OCI-LY1 (cell line): ENCODE results near the gene BPIFB3.

Experiments used
- H2AFZ ChIP-seq: fragments of 200-600 bp; sonication (generic), shearing (Covaris generic); 2 replicates; pipeline ENCODE4 v1.6.0; 2014; ENCODE audit warnings: antibody characterized with exemption, mild to moderate bottlenecking, low read length
- H3F3A ChIP-seq: fragments of 200-600 bp; sonication (generic), shearing (Covaris generic); 2 replicates; pipeline ENCODE4 v1.6.0; 2014; ENCODE audit warnings: mild to moderate bottlenecking, antibody characterized with exemption, low read length, moderate library complexity; ENCODE audit not compliant: insufficient read depth
- H3K27ac ChIP-seq: fragments of 200-600 bp; sonication (generic); 2 replicates; pipeline ENCODE4 v1.5.1; 2014; ENCODE audit warnings: low read length, mixed run types, mild to moderate bottlenecking, low read depth; ENCODE audit not compliant: poor library complexity, severe bottlenecking
- H3K27me3 ChIP-seq: fragments of 200-600 bp; sonication (generic); 2 replicates; pipeline ENCODE4 v1.6.0; 2014; ENCODE audit warnings: antibody characterized with exemption, mild to moderate bottlenecking, low read length, moderate library complexity; ENCODE audit not compliant: insufficient read depth
- H3K36me3 ChIP-seq: fragments of 200-600 bp; sonication (generic); 2 replicates; pipeline ENCODE4 v1.6.1; 2014; ENCODE audit warnings: mild to moderate bottlenecking, antibody characterized with exemption, low read length, moderate library complexity, mixed read lengths; ENCODE audit not compliant: insufficient read depth
- H3K4me1 ChIP-seq: fragments of 200-600 bp; sonication (generic); 2 replicates; pipeline ENCODE4 v1.5.1; 2014; ENCODE audit warnings: mild to moderate bottlenecking, low read length, moderate library complexity; ENCODE audit not compliant: insufficient read depth, severe bottlenecking
- H3K4me2 ChIP-seq: fragments of 200-600 bp; sonication (generic), shearing (Covaris generic); 2 replicates; pipeline ENCODE4 v1.6.1; 2014; ENCODE audit warnings: low read length
- H3K4me3 ChIP-seq: fragments of 200-600 bp; sonication (generic); 2 replicates; pipeline ENCODE4 v1.5.1; 2014; ENCODE audit warnings: low read length, low read depth, mild to moderate bottlenecking, mixed read lengths; ENCODE audit not compliant: poor library complexity, severe bottlenecking
- H3K79me2 ChIP-seq: fragments of 200-600 bp; shearing (Covaris generic); 2 replicates; pipeline ENCODE4 v1.6.1; 2016; ENCODE audit warnings: mixed run types, low read length, mixed read lengths; ENCODE audit not compliant: insufficient read depth
- H3K9ac ChIP-seq: fragments of 200-600 bp; sonication (generic), shearing (Covaris generic); 2 replicates; pipeline ENCODE4 v1.6.1; 2014; ENCODE audit warnings: mild to moderate bottlenecking, low read length, mixed read lengths
- H3K9me2 ChIP-seq: fragments of 200-600 bp; sonication (generic), shearing (Covaris generic); 2 replicates; pipeline ENCODE4 v1.6.1; 2014; ENCODE audit warnings: low read depth, mild to moderate bottlenecking, low read length, mixed read lengths
- H3K9me3 ChIP-seq: fragments of 200-600 bp; shearing (Covaris generic); 2 replicates; pipeline ENCODE4 v1.6.1; 2014; ENCODE audit warnings: low read length, mixed read lengths
- H4K20me1 ChIP-seq: fragments of 200-600 bp; sonication (generic), shearing (Covaris generic); 2 replicates; pipeline ENCODE4 v1.6.0; 2016; ENCODE audit warnings: mild to moderate bottlenecking, low read length; ENCODE audit not compliant: insufficient read depth
- CTCF ChIP-seq: fragments of 200-600 bp; sonication (generic), shearing (Covaris generic); IDR thresholded peaks from 2 replicates; pipeline ENCODE4 v1.5.1; 2017; ENCODE audit warnings: mild to moderate bottlenecking, antibody characterized with exemption, low read length, moderate library complexity, mixed read lengths
- EZH2 ChIP-seq: fragments of 200-600 bp; sonication (generic), shearing (Covaris generic); IDR thresholded peaks from 2 replicates; pipeline ENCODE4 v1.8.0; 2017; ENCODE audit warnings: borderline replicate concordance, mixed run types, mild to moderate bottlenecking, antibody characterized with exemption, low read length, moderate library complexity, mixed read lengths

Gene BPIFB3

GRCh38 chr20:33008336-33009213 is 45.1 kb upstream of the BPIFB3 start:
- H3K27me3 ChIP-seq = no peaks in the 10 kb centered on the region; the same call in 1 of the 2 replicates
- no peak overlapping the region for H3K4me2 ChIP-seq
- no peaks in the 10 kb centered on the region for H3K4me1 ChIP-seq
- no peaks in the 10 kb centered on the region for H3K9me2 ChIP-seq
- H3F3A ChIP-seq = no peaks in the 10 kb centered on the region
- no peaks in the 10 kb centered on the region for H3K9me3 ChIP-seq
- no peaks in the 10 kb centered on the region for H4K20me1 ChIP-seq
- no peak overlapping the region for H3K9ac ChIP-seq
- TF ChIP-seq EZH2 = no peak
- TF ChIP-seq CTCF = no peak
- H3K27ac ChIP-seq = no peak overlapping the region
- no peak overlapping the region for H2AFZ ChIP-seq
- no peaks in the 10 kb centered on the region for H3K36me3 ChIP-seq
- H3K4me3 ChIP-seq = no peak overlapping the region
- no peaks in the 10 kb centered on the region for H3K79me2 ChIP-seq

GRCh38 chr20:33009214-33010132 is 44.2 kb upstream of the BPIFB3 start:
- H3K9me2 ChIP-seq = no peaks in the 10 kb centered on the region
- H3K4me1 ChIP-seq = no peaks in the 10 kb centered on the region
- no peaks in the 10 kb centered on the region for H4K20me1 ChIP-seq
- no peak overlapping the region for H3K4me3 ChIP-seq
- H2AFZ ChIP-seq = no peak overlapping the region
- H3K36me3 ChIP-seq = no peaks in the 10 kb centered on the region
- H3K9ac ChIP-seq = no peak overlapping the region
- H3F3A ChIP-seq = no peaks in the 10 kb centered on the region
- H3K79me2 ChIP-seq = no peaks in the 10 kb centered on the region
- H3K4me2 ChIP-seq = no peak overlapping the region
- H3K27ac ChIP-seq = no peak overlapping the region
- no peaks in the 10 kb centered on the region for H3K9me3 ChIP-seq
- TF ChIP-seq EZH2 = no peak
- TF ChIP-seq CTCF = no peak
- peaks cover under 1% of the 10 kb centered on the region; the same call in 1 of the 2 replicates for H3K27me3 ChIP-seq

- no peaks in the 10 kb centered on the region for H3K4me1 ChIP-seq
- peaks cover 3% of the 10 kb centered on the region; the same call in 1 of the 2 replicates for H3K27me3 ChIP-seq
- no peaks in the 10 kb centered on the region for H3K36me3 ChIP-seq
- H2AFZ ChIP-seq = no peak overlapping the region
- H3K9me3 ChIP-seq = no peaks in the 10 kb centered on the region
- no peak overlapping the region for H3K27ac ChIP-seq
- H3K4me2 ChIP-seq = no peak overlapping the region
- H4K20me1 ChIP-seq = no peaks in the 10 kb centered on the region
- TF ChIP-seq EZH2 (no peak), CTCF (no peak)
- H3K9me2 ChIP-seq = no peaks in the 10 kb centered on the region
- H3K4me3 ChIP-seq = no peak overlapping the region
- no peaks in the 10 kb centered on the region for H3F3A ChIP-seq
- H3K9ac ChIP-seq = no peak overlapping the region
- no peaks in the 10 kb centered on the region for H3K79me2 ChIP-seq
Observed at GRCh38 chr20:33010133-33010504, 43.6 kb upstream of the BPIFB3 start.
